ENCODE data around the gene SOX12.

GRCh38 chr20:326645-327185 is 1.4 kb downstream of the SOX12 start:
- no peak for TF ChIP-seq CTCF (IDR thresholded peaks at IDR 0.05)
- no peak for TF ChIP-seq POLR2A (IDR thresholded peaks at IDR 0.05)

Measured in uterus (tissue), 2 donors.